Frontal cortex (tissue), 4 donors: ENCODE measurements around the gene PRKAG1. TPM values are rescaled to one million over a fixed set of nuclear protein-coding genes. Genes with fewer than 3 reads are reported as not detected.

ENCODE experiments used
- DNase-seq, 2 donors: peaks; one replicate each; pipeline ENCODE4 v3.0.0; 2012; ENCODE audit warnings: low spot score in 2 of 2
- FAIRE-seq: peaks from 2 replicates; lab custom pipeline; 2012; peaks lifted over from hg19 to GRCh38; lab: Jason Lieb, UNC
- total RNA-seq: library from RNA; depleted of rRNA; stranded (reverse); fragments of >200 nt; gene quantifications from one replicate; pipeline ENCODE4 v1.2.3, GENCODE V29; 2014
- donor health status: control.
- donor health status: control.
- donor health status: control.

Gene PRKAG1
- total RNA-seq, 1 donor from 2014 or later = 29.3 TPM

GRCh38 chr12:49017891-49018260 is 700 bp downstream of the PRKAG1 start:
- no peak for FAIRE-seq
- no peak for DNase-seq

- FAIRE-seq = no peak
- DNase-seq = no peak
Observed at GRCh38 chr12:49015196-49015595, 3.4 kb downstream of the PRKAG1 start.

- FAIRE-seq (no peak), DNase-seq (no peak)
Observed at GRCh38 chr12:49014547-49014946, 4.0 kb downstream of the PRKAG1 start.

GRCh38 chr12:49013428-49013827 is 5.1 kb downstream of the PRKAG1 start:
- FAIRE-seq (no peak), DNase-seq (no peak)

- FAIRE-seq (no peak), DNase-seq (no peak)
Observed at GRCh38 chr12:49012739-49013138, 5.8 kb downstream of the PRKAG1 start.

GRCh38 chr12:49010092-49010668 is 8.4 kb downstream of the PRKAG1 start:
- no peak for FAIRE-seq
- no peak for DNase-seq

GRCh38 chr12:49008943-49009342 is 9.6 kb downstream of the PRKAG1 start:
- FAIRE-seq = no peak

GRCh38 chr12:49000346-49000745 is 18.2 kb downstream of the PRKAG1 start:
- FAIRE-seq = no peak

More at GRCh38 chr12:49008943-49009342, 9.6 kb downstream of the PRKAG1 start:
- no peak for DNase-seq

GRCh38 chr12:48999371-49000131 is 19.0 kb downstream of the PRKAG1 start, which contains the start of gene DDN:
TSS of gene DDN (minus strand) at chr12:48999375. CDS start at chr12:48999287, 88 bp downstream.
- no peak for FAIRE-seq
- no peak for DNase-seq

More at GRCh38 chr12:49000346-49000745, 18.2 kb downstream of the PRKAG1 start:
- no peak for DNase-seq

DNA sequence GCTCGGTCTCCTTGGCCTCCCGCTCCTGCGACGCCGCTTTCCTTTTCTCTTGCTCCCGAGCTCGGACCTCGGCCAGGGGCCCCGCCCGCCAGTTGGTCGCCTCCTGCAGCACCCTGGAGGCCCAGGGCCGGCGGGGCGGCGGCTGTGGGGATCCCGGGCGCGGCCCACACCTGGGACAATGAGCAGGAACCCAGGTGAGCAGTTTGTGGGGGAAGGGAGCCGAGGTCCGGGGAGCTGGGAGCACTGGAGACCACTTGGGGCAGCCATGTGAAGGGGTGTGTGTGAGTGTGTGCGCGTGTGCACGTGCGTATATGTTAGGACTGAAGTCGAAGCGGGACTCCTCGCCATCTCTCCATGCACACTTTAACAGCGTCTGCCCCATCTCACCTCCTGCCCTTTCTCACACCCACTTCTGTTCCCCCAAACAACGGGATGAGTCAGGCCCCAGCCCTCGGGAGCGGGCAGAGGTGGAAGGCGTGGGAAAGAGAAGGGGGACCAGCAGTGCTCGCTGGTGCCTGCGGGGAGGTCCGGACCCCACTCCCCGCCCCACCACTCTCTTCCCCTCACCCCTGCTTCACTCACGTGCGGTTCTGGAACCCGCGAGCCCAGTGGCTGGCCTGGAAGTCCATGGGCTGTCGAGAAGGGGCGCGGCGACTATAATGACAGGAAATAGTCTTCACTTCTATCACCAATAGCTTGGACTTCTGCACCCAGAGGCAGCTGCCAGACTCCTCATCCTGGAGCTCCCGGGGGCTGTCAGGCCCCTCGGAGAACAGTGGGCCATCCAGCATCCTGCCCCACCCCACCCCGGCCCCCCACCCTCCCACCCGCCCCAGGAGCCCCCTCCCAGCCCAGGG is 19.9 kb downstream of the PRKAG1 start:
- DNase-seq = no peak
- no peak for FAIRE-seq

- DNase-seq = no peak
Observed at GRCh38 chr12:48997719-48998496, 20.7 kb downstream of the PRKAG1 start.

DNA sequence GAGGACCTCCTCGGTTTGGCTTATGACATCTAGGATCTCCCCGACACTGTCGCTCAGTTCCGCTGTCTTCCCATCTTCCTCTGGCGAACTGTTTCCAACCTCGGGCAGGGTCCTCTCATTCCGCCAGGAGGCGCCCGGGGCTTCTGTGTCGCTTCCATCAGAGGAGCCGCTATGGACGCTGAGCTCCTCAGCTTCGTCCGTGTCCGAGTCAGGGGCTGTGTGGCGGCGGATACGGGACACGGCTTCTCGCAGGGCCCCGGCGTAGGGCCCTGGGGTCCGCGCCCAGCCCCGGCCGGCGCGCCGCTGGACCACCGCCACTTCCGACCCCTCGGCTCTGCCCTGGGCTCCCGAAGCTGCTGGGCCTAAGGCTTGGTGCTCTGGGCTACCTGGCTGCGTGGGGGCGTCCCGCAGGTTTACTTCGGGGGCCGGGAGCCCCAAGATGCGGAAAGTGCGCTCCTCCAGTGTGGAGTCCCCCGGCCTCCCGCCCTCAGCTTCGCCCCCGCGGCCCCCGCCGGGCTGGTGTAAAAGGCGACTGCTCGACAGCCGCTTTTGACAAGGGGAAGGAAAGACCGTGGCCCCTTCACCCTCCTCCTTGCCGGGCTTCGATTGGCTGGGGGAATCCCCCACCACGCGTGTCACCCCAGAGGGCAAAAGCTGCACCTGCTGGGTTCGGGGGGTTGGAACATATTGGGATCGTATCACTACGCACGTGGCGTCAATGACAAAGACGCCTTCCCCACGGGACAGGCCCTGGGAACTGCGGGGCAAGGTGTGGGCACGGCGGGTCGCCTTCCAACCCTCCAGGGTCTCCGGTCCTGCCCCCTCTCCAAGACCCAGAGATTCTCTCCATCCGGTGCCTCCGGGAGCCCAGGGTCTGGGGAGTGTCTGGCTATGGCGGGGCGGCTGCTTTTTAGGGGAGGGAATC is 21.5 kb downstream of the PRKAG1 start:
- FAIRE-seq = no peak
- DNase-seq = peak; percentile 82 to 84

More at GRCh38 chr12:48997719-48998496, 20.7 kb downstream of the PRKAG1 start:
- no peak for FAIRE-seq

GRCh38 chr12:48995086-48995879 is 23.3 kb downstream of the PRKAG1 start:
- DNase-seq = peak; percentile 90 to 96
- no peak for FAIRE-seq

GRCh38 chr12:48994224-48995085 is 24.1 kb downstream of the PRKAG1 start:
- DNase-seq = peak in 1 of 2 donors; percentile 33

DNA sequence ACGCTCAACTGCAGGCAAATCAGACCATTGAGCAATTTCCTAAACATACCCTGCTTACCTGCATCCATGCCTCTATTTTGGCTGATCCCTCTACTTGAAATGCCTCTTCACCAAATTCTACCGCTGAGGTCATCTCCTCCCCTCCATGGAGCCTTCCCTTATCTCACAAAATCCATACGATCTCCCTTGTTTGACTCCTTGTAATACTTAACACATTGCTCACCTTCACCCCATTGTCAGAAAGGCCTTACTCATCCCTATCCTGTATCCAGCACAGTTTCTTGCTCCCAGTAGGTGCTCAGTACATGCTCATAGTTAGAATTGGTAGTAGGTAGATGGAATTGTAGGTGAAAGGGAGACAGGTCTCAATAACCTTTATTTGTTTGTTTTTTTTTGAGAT is 24.8 kb downstream of the PRKAG1 start:
- DNase-seq (no peak), FAIRE-seq (no peak)

More at GRCh38 chr12:48994224-48995085, 24.1 kb downstream of the PRKAG1 start:
- no peak for FAIRE-seq

- FAIRE-seq = no peak
Observed at GRCh38 chr12:48991247-48992050, 27.1 kb downstream of the PRKAG1 start.

More at GRCh38 chr12:48991247-48992050, 27.1 kb downstream of the PRKAG1 start:
- DNase-seq = no peak
